ENCODE results near the gene EPHB2.
A peak's percentile ranks its signal among the peaks of the same experiment; 100 is the strongest.

Gene EPHB2

GRCh38 chr1:22816067-22816775 lies 105.6 kb downstream of the EPHB2 start:
- Mint-ChIP-seq H3K9me3 (no peaks in the 10 kb centered on the region), H3K4me1 (peaks cover 25% of the 10 kb centered on the region), H3K4me3 (no peak overlapping the region), H3K36me3 (ENCODE audit: low read depth) (no peaks in the 10 kb centered on the region), H3K27me3 (ENCODE audit: low read depth, poor library complexity) (peaks cover 12% of the 10 kb centered on the region), H3K27ac (peak overlapping the region; percentile 57)
- TF ChIP-seq, protein P1, sequence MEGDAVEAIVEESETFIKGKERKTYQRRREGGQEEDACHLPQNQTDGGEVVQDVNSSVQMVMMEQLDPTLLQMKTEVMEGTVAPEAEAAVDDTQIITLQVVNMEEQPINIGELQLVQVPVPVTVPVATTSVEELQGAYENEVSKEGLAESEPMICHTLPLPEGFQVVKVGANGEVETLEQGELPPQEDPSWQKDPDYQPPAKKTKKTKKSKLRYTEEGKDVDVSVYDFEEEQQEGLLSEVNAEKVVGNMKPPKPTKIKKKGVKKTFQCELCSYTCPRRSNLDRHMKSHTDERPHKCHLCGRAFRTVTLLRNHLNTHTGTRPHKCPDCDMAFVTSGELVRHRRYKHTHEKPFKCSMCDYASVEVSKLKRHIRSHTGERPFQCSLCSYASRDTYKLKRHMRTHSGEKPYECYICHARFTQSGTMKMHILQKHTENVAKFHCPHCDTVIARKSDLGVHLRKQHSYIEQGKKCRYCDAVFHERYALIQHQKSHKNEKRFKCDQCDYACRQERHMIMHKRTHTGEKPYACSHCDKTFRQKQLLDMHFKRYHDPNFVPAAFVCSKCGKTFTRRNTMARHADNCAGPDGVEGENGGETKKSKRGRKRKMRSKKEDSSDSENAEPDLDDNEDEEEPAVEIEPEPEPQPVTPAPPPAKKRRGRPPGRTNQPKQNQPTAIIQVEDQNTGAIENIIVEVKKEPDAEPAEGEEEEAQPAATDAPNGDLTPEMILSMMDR (IDR thresholded peaks at IDR 0.05) = no peak
- DNase-seq = no peak

DNA sequence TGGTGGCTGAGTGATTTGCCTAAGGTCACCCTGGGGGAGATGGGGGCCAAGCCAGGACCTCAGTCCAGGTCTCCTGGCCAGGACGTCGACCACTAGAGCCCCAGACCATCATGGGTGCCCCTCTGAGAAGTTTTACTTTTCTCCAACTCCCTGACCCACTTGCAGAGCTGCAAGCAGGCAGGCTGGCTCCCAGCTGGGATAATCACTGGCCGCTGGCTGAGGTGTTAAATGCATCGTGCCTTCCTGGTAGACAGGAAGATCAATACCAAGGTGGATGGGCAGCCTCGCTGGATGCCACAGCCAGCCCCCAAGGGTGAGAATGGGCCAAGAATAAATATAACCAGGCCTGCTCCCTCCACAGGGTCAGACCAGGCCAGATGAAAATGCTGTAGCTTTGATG lies 106.2 kb downstream of the EPHB2 start:
- Mint-ChIP-seq H3K27me3 (ENCODE audit: low read depth, poor library complexity) (peaks cover 10% of the 10 kb centered on the region), H3K9me3 (no peaks in the 10 kb centered on the region), H3K4me1 (peaks cover 25% of the 10 kb centered on the region), H3K27ac (no peak overlapping the region), H3K4me3 (no peak overlapping the region), H3K36me3 (ENCODE audit: low read depth) (no peaks in the 10 kb centered on the region)
- DNase-seq = no peak
- TF ChIP-seq, protein P1 (IDR thresholded peaks at IDR 0.05) = no peak

- TF ChIP-seq, protein P1 (IDR thresholded peaks at IDR 0.05) = no peak
- Mint-ChIP-seq H3K36me3 (ENCODE audit: low read depth) (no peaks in the 10 kb centered on the region), H3K4me1 (peaks cover 25% of the 10 kb centered on the region), H3K27me3 (ENCODE audit: low read depth, poor library complexity) (peaks cover 10% of the 10 kb centered on the region), H3K4me3 (no peak overlapping the region), H3K9me3 (no peaks in the 10 kb centered on the region), H3K27ac (no peak overlapping the region)
- DNase-seq = no peak
These were observed 106.8 kb downstream of the EPHB2 start for GRCh38 chr1:22817462-22817861.

- peak overlapping the region; percentile 67 for H3K27ac Mint-ChIP-seq
- no peak for DNase-seq
- no peaks in the 10 kb centered on the region for H3K9me3 Mint-ChIP-seq
- H3K27me3 Mint-ChIP-seq (ENCODE audit: low read depth, poor library complexity) = peaks cover 10% of the 10 kb centered on the region
- peaks cover 25% of the 10 kb centered on the region for H3K4me1 Mint-ChIP-seq
- no peaks in the 10 kb centered on the region for H3K36me3 Mint-ChIP-seq (ENCODE audit: low read depth)
- TF ChIP-seq, protein P1 (IDR thresholded peaks at IDR 0.05) = no peak
- H3K4me3 Mint-ChIP-seq = no peak overlapping the region
These were observed 107.6 kb downstream of the EPHB2 start for GRCh38 chr1:22818061-22818770.

GRCh38 chr1:22819361-22819760 lies 108.7 kb downstream of the EPHB2 start:
- Mint-ChIP-seq H3K4me3 (no peak overlapping the region), H3K36me3 (ENCODE audit: low read depth) (no peaks in the 10 kb centered on the region), H3K27me3 (ENCODE audit: low read depth, poor library complexity) (peaks cover 10% of the 10 kb centered on the region), H3K4me1 (peaks cover 25% of the 10 kb centered on the region), H3K9me3 (no peaks in the 10 kb centered on the region), H3K27ac (peak overlapping the region; percentile 49)
- no peak for DNase-seq
- TF ChIP-seq, protein P1 (IDR thresholded peaks at IDR 0.05) = no peak

Measured in nephron progenitor cell (in vitro differentiated cells).